DND-41 (cell line): ENCODE results near the gene EFR3B.

ENCODE experiments used
- ATAC-seq: fragments of 200-7000 bp; cut with Tn5 transposase; 3 replicates; pipeline ENCODE4 v1.9.1; 2021; ENCODE audit warnings: low read depth; ENCODE audit not compliant: insufficient read depth
- DNase-seq: peaks from one replicate; pipeline ENCODE4 v3.0.0-alpha.2; 2020
- H2AFZ ChIP-seq: 2 replicates; pipeline ENCODE4 v1.6.0; 2012; ENCODE audit warnings: low read depth, low read length
- H3K27ac ChIP-seq: 2 replicates; pipeline ENCODE4 v1.5.1; 2012; ENCODE audit warnings: low read length, inconsistent platforms
- H3K27me3 ChIP-seq: fragments of 200-600 bp; sonication (generic); 2 replicates; pipeline ENCODE4 v1.6.0; 2012; ENCODE audit warnings: low read length, mild to moderate bottlenecking, inconsistent platforms; ENCODE audit not compliant: insufficient read depth, poor library complexity
- H3K36me3 ChIP-seq: 2 replicates; pipeline ENCODE4 v1.5.1; 2012; ENCODE audit warnings: low read length, inconsistent platforms; ENCODE audit not compliant: insufficient read depth
- H3K4me1 ChIP-seq: 2 replicates; pipeline ENCODE4 v1.5.1; 2012; ENCODE audit warnings: mild to moderate bottlenecking, low read length; ENCODE audit not compliant: insufficient read depth
- H3K4me2 ChIP-seq: 2 replicates; pipeline ENCODE4 v1.6.0; 2012; ENCODE audit warnings: mild to moderate bottlenecking, moderate library complexity, low read length, inconsistent platforms; ENCODE audit not compliant: insufficient read depth
- H3K4me3 ChIP-seq, 2 experiments: fragments of 200-600 bp in 1 of 2; shearing (Covaris generic) in 1 of 2; 2 replicates each; pipeline ENCODE4 v1.5.1; 2012 to 2016; ENCODE audit warnings: inconsistent platforms in 2 of 2, low read length in 2 of 2, mild to moderate bottlenecking in 2 of 2, low read depth in 1 of 2, moderate library complexity in 1 of 2
- H3K79me2 ChIP-seq: 2 replicates; pipeline ENCODE4 v1.6.0; 2012; ENCODE audit warnings: low read length, inconsistent platforms; ENCODE audit not compliant: insufficient read depth
- H3K9ac ChIP-seq: 2 replicates; pipeline ENCODE4 v1.6.0; 2012; ENCODE audit warnings: low read depth, mild to moderate bottlenecking, inconsistent platforms, low read length, moderate library complexity
- H3K9me3 ChIP-seq: 2 replicates; pipeline ENCODE4 v1.5.1; 2012; ENCODE audit warnings: low read length, moderate library complexity, mild to moderate bottlenecking, inconsistent platforms; ENCODE audit not compliant: insufficient read depth, severe bottlenecking
- H4K20me1 ChIP-seq: 2 replicates; pipeline ENCODE4 v1.6.0; 2012; ENCODE audit warnings: low read length; ENCODE audit not compliant: insufficient read depth
- EZH2 ChIP-seq: IDR thresholded peaks from 3 replicates; pipeline ENCODE4 v1.6.1; 2012; ENCODE audit warnings: borderline replicate concordance, low read depth, mild to moderate bottlenecking, moderate library complexity, low read length, inconsistent platforms; ENCODE audit not compliant: severe bottlenecking
- TF ChIP-seq, protein P1 (sequence below): IDR thresholded peaks from 2 replicates; pipeline ENCODE4 v1.5.1; 2012; ENCODE audit warnings: borderline replicate concordance, low read length, moderate library complexity, mild to moderate bottlenecking; ENCODE audit not compliant: poor library complexity, severe bottlenecking; ENCODE audit errors: extremely low read depth

Gene EFR3B

DNA sequence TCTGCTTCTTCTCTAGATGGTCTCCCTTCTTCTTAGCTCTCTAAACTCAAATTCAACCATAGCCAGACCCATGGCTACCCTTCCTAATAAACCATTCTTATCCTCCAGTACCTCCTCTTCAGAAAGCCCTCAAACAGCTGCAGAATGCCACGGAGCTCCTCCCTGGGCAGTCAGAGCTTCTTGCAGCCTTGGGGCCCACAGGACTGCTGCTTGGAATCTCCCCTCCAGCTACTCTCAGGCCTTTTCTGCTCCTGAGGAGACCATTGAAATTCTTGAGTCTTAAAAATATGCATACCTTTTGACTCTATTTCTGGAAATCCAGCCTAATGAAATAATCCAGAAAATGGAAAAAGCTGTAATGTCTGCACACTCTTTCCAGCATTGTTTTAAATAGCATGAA is 30.7 kb downstream of the EFR3B start:
- no peaks in the 10 kb centered on the region for H4K20me1 ChIP-seq
- H3K4me1 ChIP-seq: no peaks in the 10 kb centered on the region
- no peaks in the 10 kb centered on the region for H3K79me2 ChIP-seq
- TF ChIP-seq EZH2: no peak
- TF ChIP-seq, protein P1, sequence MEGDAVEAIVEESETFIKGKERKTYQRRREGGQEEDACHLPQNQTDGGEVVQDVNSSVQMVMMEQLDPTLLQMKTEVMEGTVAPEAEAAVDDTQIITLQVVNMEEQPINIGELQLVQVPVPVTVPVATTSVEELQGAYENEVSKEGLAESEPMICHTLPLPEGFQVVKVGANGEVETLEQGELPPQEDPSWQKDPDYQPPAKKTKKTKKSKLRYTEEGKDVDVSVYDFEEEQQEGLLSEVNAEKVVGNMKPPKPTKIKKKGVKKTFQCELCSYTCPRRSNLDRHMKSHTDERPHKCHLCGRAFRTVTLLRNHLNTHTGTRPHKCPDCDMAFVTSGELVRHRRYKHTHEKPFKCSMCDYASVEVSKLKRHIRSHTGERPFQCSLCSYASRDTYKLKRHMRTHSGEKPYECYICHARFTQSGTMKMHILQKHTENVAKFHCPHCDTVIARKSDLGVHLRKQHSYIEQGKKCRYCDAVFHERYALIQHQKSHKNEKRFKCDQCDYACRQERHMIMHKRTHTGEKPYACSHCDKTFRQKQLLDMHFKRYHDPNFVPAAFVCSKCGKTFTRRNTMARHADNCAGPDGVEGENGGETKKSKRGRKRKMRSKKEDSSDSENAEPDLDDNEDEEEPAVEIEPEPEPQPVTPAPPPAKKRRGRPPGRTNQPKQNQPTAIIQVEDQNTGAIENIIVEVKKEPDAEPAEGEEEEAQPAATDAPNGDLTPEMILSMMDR: no peak
- no peaks in the 10 kb centered on the region for H3K27me3 ChIP-seq
- H3K4me3 ChIP-seq: no peak overlapping the region
- H3K9me3 ChIP-seq: no peaks in the 10 kb centered on the region
- ATAC-seq: no peak
- H3K36me3 ChIP-seq: no peaks in the 10 kb centered on the region
- no peak overlapping the region for H2AFZ ChIP-seq
- no peak for DNase-seq
- H3K27ac ChIP-seq: no peak overlapping the region
- H3K4me2 ChIP-seq: no peak overlapping the region
- H3K9ac ChIP-seq: no peak overlapping the region

DNA sequence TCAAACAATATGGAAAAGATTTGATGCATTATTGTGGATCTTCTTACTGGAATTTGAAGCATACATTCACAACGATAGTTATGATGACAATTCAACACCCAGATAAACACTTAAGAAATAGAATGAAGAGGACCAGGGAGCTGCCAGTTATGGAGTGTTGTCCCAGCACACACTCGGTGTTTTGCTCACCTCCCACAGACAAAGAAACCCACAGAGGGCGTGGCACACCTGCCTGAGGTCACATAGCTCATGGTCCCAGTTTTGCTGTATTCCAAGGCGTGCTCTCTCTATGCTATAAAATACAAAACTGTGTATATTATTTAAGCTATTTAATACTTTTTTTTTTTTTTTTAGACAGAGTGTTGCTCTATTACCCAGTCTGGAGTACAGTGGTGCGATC is 31.1 kb downstream of the EFR3B start:
- TF ChIP-seq, protein P1: no peak
- no peak for TF ChIP-seq EZH2
- Histone ChIP-seq H3K27me3 (no peaks in the 10 kb centered on the region), H3K36me3 (no peaks in the 10 kb centered on the region), H3K4me1 (no peaks in the 10 kb centered on the region), H3K4me3 (no peak overlapping the region), H3K27ac (no peak overlapping the region), H4K20me1 (no peaks in the 10 kb centered on the region), H3K9me3 (no peaks in the 10 kb centered on the region), H3K79me2 (no peaks in the 10 kb centered on the region), H2AFZ (no peak overlapping the region), H3K9ac (no peak overlapping the region), H3K4me2 (no peak overlapping the region)
- no peak for DNase-seq
- no peak for ATAC-seq

DNA sequence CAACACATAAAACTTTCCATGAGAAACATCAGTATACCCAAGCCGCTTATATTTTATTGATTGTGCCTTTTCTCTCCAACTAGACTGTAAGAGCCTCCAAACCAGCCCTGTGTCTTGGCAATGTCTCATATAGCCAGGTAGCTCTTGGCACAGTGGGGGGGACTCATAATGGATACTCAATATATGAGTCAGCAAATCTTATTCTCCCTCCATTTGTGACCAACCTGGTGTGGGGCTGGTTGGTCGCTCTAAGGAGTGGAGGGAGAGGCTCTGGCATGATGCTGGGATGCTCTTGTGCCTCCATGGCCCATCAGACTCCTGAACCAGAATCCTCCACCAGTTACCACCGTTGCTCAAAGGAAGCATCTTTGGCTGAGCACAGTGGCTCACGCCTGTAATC is 32.0 kb downstream of the EFR3B start:
- Histone ChIP-seq H3K27ac (no peak overlapping the region), H3K4me1 (no peaks in the 10 kb centered on the region), H3K4me3 (no peak overlapping the region), H3K9me3 (no peaks in the 10 kb centered on the region), H3K36me3 (no peaks in the 10 kb centered on the region), H2AFZ (no peak overlapping the region), H3K9ac (no peak overlapping the region), H3K27me3 (peaks cover 6% of the 10 kb centered on the region), H4K20me1 (no peaks in the 10 kb centered on the region), H3K79me2 (no peaks in the 10 kb centered on the region), H3K4me2 (no peak overlapping the region)
- ATAC-seq: no peak
- no peak for DNase-seq
- TF ChIP-seq, protein P1: no peak
- TF ChIP-seq EZH2: no peak

DNA sequence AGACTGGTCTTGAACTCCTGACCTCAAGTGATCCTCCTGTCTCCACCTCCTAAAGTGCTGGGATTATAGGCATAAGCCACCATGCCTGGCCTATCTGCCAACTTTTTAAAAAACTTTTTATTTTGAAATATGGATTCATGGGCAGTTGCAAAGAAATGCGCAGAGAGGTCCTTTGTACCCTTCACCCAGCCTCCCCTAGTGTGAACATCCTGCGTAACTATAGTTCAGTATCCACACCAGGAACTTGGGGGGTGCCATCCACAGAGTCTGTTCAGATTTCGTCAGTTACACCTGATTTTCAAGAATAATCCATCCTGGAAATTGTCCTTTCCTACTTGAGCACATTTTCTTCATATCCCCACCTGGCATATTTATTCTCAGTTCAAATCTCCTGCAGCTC is 33.0 kb downstream of the EFR3B start:
- TF ChIP-seq, protein P1: no peak
- no peak for TF ChIP-seq EZH2
- ATAC-seq: no peak
- Histone ChIP-seq H3K4me2 (no peak overlapping the region), H3K9me3 (no peaks in the 10 kb centered on the region), H3K79me2 (no peaks in the 10 kb centered on the region), H3K27me3 (peaks cover 8% of the 10 kb centered on the region), H2AFZ (no peak overlapping the region), H3K4me1 (no peaks in the 10 kb centered on the region), H3K9ac (no peak overlapping the region), H3K4me3 (no peak overlapping the region), H3K27ac (no peak overlapping the region), H3K36me3 (no peaks in the 10 kb centered on the region), H4K20me1 (no peaks in the 10 kb centered on the region)
- no peak for DNase-seq
